IPS-18a (cell line): ENCODE measurements around the gene PROM1.

ENCODE experiments used
- H3K27ac ChIP-seq: one replicate; pipeline ENCODE4 v1.5.1; 2013; ENCODE audit warnings: low read length
- H3K27me3 ChIP-seq: one replicate; pipeline ENCODE4 v1.6.1; 2013; ENCODE audit warnings: mild to moderate bottlenecking, low read length; ENCODE audit not compliant: control insufficient read depth, insufficient read depth
- H3K36me3 ChIP-seq: one replicate; pipeline ENCODE4 v1.6.1; 2013; ENCODE audit warnings: low read depth, low read length; ENCODE audit not compliant: control insufficient read depth
- H3K4me1 ChIP-seq: one replicate; pipeline ENCODE4 v1.6.1; 2013; ENCODE audit warnings: low read depth, low read length; ENCODE audit not compliant: control insufficient read depth
- H3K4me3 ChIP-seq: one replicate; pipeline ENCODE4 v1.5.1; 2013; ENCODE audit warnings: low read length
- H3K9ac ChIP-seq: one replicate; pipeline ENCODE4 v1.6.1; 2013; ENCODE audit warnings: mild to moderate bottlenecking, low read length, moderate library complexity
- H3K9me3 ChIP-seq: one replicate; pipeline ENCODE4 v1.6.1; 2013; ENCODE audit warnings: low read depth, low read length; ENCODE audit not compliant: control insufficient read depth

PROM1 gene

GRCh38 chr4:16119981-16120380 is 36.2 kb upstream of the PROM1 start:
- H3K27ac ChIP-seq = no peak overlapping the region
- H3K27me3 ChIP-seq = no peaks in the 10 kb centered on the region
- H3K9me3 ChIP-seq = no peaks in the 10 kb centered on the region
- H3K36me3 ChIP-seq = no peaks in the 10 kb centered on the region
- no peak overlapping the region for H3K4me3 ChIP-seq
- no peaks in the 10 kb centered on the region for H3K4me1 ChIP-seq
- no peak overlapping the region for H3K9ac ChIP-seq

- Histone ChIP-seq H3K27me3 (no peaks in the 10 kb centered on the region), H3K4me1 (no peaks in the 10 kb centered on the region)
Measured at GRCh38 chr4:16118090-16118489, 34.3 kb upstream of the PROM1 start.

GRCh38 chr4:16117164-16117563 is 33.3 kb upstream of the PROM1 start:
- H3K27ac ChIP-seq = no peak overlapping the region
- no peak overlapping the region for H3K9ac ChIP-seq
- H3K4me1 ChIP-seq = no peaks in the 10 kb centered on the region
- H3K4me3 ChIP-seq = no peak overlapping the region
- no peaks in the 10 kb centered on the region for H3K36me3 ChIP-seq
- no peaks in the 10 kb centered on the region for H3K9me3 ChIP-seq
- no peaks in the 10 kb centered on the region for H3K27me3 ChIP-seq

More at GRCh38 chr4:16118090-16118489, 34.3 kb upstream of the PROM1 start:
- no peaks in the 10 kb centered on the region for H3K36me3 ChIP-seq
- H3K27ac ChIP-seq = no peak overlapping the region
- H3K4me3 ChIP-seq = no peak overlapping the region
- H3K9me3 ChIP-seq = no peaks in the 10 kb centered on the region
- no peak overlapping the region for H3K9ac ChIP-seq

GRCh38 chr4:16116493-16116990 is 32.7 kb upstream of the PROM1 start:
- H3K27me3 ChIP-seq = no peaks in the 10 kb centered on the region
- no peaks in the 10 kb centered on the region for H3K36me3 ChIP-seq
- no peak overlapping the region for H3K4me3 ChIP-seq
- H3K9ac ChIP-seq = no peak overlapping the region
- H3K4me1 ChIP-seq = no peaks in the 10 kb centered on the region
- H3K27ac ChIP-seq = no peak overlapping the region
- H3K9me3 ChIP-seq = no peaks in the 10 kb centered on the region

GRCh38 chr4:16116019-16116418 is 32.2 kb upstream of the PROM1 start:
- H3K4me1 ChIP-seq = no peaks in the 10 kb centered on the region
- no peaks in the 10 kb centered on the region for H3K27me3 ChIP-seq
- H3K9me3 ChIP-seq = no peaks in the 10 kb centered on the region
- no peak overlapping the region for H3K9ac ChIP-seq
- H3K27ac ChIP-seq = no peak overlapping the region
- H3K4me3 ChIP-seq = no peak overlapping the region
- no peaks in the 10 kb centered on the region for H3K36me3 ChIP-seq

DNA sequence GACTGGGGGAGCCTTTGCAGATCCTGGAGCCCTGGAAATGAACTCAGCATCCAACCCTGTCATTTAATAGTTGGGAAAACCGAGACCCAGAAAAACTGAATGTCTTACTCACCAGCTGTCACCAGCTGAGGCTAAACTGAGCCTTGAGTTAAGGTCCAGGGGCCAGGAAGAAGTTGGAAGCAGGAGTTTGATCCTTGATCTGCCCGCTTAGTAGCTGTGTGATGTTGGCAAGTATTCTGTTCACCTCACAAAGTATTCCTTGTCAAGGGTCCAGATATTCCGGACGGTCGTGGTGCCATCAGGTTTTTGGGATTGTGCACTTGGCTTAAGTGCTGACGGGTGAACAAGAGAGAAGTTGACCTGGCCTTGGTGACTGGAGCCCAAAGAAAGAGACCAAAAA is 30.7 kb upstream of the PROM1 start:
- H3K9ac ChIP-seq = no peak overlapping the region
- no peak overlapping the region for H3K27ac ChIP-seq
- H3K4me3 ChIP-seq = no peak overlapping the region
- H3K9me3 ChIP-seq = no peaks in the 10 kb centered on the region
- no peaks in the 10 kb centered on the region for H3K4me1 ChIP-seq
- H3K36me3 ChIP-seq = no peaks in the 10 kb centered on the region
- H3K27me3 ChIP-seq = no peaks in the 10 kb centered on the region

GRCh38 chr4:16113741-16114140 is 29.9 kb upstream of the PROM1 start:
- Histone ChIP-seq H3K27me3 (no peaks in the 10 kb centered on the region), H3K36me3 (no peaks in the 10 kb centered on the region), H3K9ac (no peak overlapping the region), H3K4me3 (no peak overlapping the region), H3K4me1 (no peaks in the 10 kb centered on the region), H3K27ac (no peak overlapping the region), H3K9me3 (no peaks in the 10 kb centered on the region)

GRCh38 chr4:16111533-16111932 is 27.7 kb upstream of the PROM1 start:
- H3K27ac ChIP-seq = no peak overlapping the region
- no peaks in the 10 kb centered on the region for H3K9me3 ChIP-seq

DNA sequence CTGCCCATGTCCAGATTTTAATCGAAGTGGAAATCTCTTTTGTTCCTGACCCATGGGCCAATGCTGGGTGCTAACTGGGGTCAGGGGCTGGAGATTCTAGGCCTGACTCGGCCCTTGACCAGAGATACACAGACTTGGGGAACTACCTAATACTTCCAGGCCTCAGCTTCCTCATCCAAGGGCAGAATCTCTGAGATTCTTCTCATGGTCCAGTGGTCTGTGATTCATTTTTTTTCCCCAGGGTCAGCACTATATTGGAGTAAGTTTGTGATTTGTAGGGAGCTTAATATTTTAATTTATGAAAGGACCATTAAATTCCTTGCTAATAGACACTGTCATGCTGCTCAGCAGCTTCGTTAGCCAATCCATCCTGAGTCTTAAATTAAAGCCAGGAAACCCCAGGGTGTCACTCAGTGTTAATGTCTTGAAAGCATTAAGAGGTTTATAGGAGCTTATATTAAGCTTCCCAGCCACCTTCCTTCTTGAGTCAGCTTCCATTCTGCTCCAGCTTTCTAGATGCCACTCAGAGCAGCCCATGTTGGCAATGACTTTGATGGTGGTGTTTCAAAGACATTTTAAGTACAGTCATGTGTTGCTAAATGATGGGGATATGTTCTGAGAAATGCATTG is 27.0 kb upstream of the PROM1 start:
- H3K9me3 ChIP-seq = no peaks in the 10 kb centered on the region
- no peak overlapping the region for H3K4me3 ChIP-seq
- no peaks in the 10 kb centered on the region for H3K27me3 ChIP-seq
- no peak overlapping the region for H3K9ac ChIP-seq
- no peak overlapping the region for H3K27ac ChIP-seq
- H3K4me1 ChIP-seq = no peaks in the 10 kb centered on the region
- H3K36me3 ChIP-seq = no peaks in the 10 kb centered on the region

More at GRCh38 chr4:16111533-16111932, 27.7 kb upstream of the PROM1 start:
- no peaks in the 10 kb centered on the region for H3K27me3 ChIP-seq
- H3K9ac ChIP-seq = no peak overlapping the region
- H3K4me1 ChIP-seq = no peaks in the 10 kb centered on the region
- H3K36me3 ChIP-seq = no peaks in the 10 kb centered on the region
- H3K4me3 ChIP-seq = no peak overlapping the region

DNA sequence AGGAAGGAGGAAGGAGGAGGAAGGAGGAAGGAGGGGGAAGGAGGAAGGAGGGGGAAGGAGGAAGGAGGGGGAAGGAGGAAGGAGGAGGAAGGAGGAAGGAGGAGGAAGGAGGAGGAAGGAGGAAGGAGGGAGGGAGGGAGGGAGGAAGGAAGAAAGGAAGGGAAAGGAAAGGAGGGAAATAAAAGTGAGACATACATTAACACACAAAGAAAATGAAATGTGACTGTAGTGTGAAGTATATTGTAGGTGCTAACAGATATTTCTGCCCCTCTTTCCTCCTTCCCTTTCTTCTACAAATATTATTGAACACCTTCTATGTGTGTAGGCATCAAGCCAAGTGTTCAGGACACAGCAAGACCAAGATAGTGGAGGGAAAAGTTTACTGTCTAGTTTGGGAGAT is 26.4 kb upstream of the PROM1 start:
- Histone ChIP-seq H3K27ac (no peak overlapping the region), H3K4me3 (no peak overlapping the region), H3K9me3 (no peaks in the 10 kb centered on the region), H3K27me3 (no peaks in the 10 kb centered on the region), H3K36me3 (no peaks in the 10 kb centered on the region), H3K4me1 (no peaks in the 10 kb centered on the region), H3K9ac (no peak overlapping the region)

GRCh38 chr4:16109256-16109655 is 25.4 kb upstream of the PROM1 start:
- no peak overlapping the region for H3K4me3 ChIP-seq
- no peak overlapping the region for H3K9ac ChIP-seq
- no peak overlapping the region for H3K27ac ChIP-seq
- H3K9me3 ChIP-seq = no peaks in the 10 kb centered on the region
- H3K4me1 ChIP-seq = no peaks in the 10 kb centered on the region
- no peaks in the 10 kb centered on the region for H3K27me3 ChIP-seq
- no peaks in the 10 kb centered on the region for H3K36me3 ChIP-seq

GRCh38 chr4:16106956-16107355 is 23.1 kb upstream of the PROM1 start:
- no peak overlapping the region for H3K27ac ChIP-seq
- H3K36me3 ChIP-seq = no peaks in the 10 kb centered on the region
- no peak overlapping the region for H3K4me3 ChIP-seq
- H3K9ac ChIP-seq = no peak overlapping the region
- H3K27me3 ChIP-seq = no peaks in the 10 kb centered on the region
- no peaks in the 10 kb centered on the region for H3K4me1 ChIP-seq
- no peaks in the 10 kb centered on the region for H3K9me3 ChIP-seq
